ENCODE results near the gene ZNF275. TPM values are rescaled to one million over a fixed set of nuclear protein-coding genes. Genes with fewer than 3 reads are reported as not detected.
"Not testable (repeated sequence)": the region's sequence is repeated elsewhere in the genome, so short reads cannot be mapped to it uniquely, and the experiment has no call there.

Gene ZNF275
- total and polyA plus RNA-seq, 12 donors: 2.3 to 10.1 (median 7.2) TPM

DNA sequence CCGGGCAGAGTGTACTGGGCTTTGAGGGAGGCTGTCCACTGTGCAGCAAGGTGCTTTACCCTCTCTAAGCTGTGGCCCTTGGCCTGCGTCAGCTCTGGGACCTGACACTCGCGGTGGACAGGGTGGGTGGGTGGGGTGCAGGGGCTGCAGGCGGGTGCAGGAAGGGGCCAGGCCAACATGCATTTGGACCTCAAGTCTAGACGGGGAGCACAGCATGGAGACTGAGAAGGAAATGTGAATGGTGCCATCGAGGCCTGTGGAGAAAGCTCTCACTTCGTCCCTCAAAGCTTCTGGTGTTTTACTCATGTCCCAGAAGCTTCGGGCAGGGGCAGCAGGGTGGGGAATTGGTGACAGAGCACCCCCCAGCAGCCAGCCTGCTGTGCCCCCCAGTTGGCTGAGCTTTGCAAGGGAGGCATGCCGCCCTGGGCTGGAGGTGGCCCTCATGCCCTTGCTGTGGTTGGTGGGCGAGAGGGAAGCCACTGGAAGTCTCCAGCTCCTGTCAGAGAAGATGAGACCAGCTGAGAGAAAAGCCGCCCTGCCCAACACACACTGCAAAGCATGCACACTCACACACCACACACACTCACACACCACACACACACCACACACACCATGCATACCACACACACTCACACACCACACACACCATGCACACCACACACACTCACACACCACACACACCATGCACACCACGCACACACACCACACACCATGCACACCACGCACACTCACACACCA, 54.9 kb downstream of the ZNF275 start:
- intact Hi-C loops (cut with DNase I): loop anchor here in 1 of 10 donors (10.0 kb wide), 2 partner anchors 64 to 304 kb away; partner anchors contain the start of gene PNMA6F
- H3K9me3 ChIP-seq: no peaks in the 10 kb centered on the region
- DNase-seq (no peak), ATAC-seq (no peak)
- no peaks in the 10 kb centered on the region for H3K4me1 ChIP-seq
- 81 to 90% methylated on average over 7 to 14 of the region's 14 CpGs for WGBS, 2 donors
- H3K4me3 ChIP-seq: no peak overlapping the region
- no peaks in the 10 kb centered on the region for H3K27me3 ChIP-seq
- H3K36me3 ChIP-seq: no peaks in the 10 kb centered on the region
- TF ChIP-seq, protein P1, sequence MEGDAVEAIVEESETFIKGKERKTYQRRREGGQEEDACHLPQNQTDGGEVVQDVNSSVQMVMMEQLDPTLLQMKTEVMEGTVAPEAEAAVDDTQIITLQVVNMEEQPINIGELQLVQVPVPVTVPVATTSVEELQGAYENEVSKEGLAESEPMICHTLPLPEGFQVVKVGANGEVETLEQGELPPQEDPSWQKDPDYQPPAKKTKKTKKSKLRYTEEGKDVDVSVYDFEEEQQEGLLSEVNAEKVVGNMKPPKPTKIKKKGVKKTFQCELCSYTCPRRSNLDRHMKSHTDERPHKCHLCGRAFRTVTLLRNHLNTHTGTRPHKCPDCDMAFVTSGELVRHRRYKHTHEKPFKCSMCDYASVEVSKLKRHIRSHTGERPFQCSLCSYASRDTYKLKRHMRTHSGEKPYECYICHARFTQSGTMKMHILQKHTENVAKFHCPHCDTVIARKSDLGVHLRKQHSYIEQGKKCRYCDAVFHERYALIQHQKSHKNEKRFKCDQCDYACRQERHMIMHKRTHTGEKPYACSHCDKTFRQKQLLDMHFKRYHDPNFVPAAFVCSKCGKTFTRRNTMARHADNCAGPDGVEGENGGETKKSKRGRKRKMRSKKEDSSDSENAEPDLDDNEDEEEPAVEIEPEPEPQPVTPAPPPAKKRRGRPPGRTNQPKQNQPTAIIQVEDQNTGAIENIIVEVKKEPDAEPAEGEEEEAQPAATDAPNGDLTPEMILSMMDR (IDR thresholded peaks at IDR 0.05): no peak
- no peak overlapping the region for H3K27ac ChIP-seq

- 98% methylated on average over 6 of the region's 6 CpGs for WGBS, 2 donors
- intact Hi-C loops (cut with DNase I): loop anchor here in 1 of 10 donors (10.0 kb wide), 2 partner anchors 65 to 305 kb away; partner anchors contain the start of gene PNMA6F
These were observed 55.5 kb downstream of the ZNF275 start for GRCh38 chrX:153389460-153389768.

DNA sequence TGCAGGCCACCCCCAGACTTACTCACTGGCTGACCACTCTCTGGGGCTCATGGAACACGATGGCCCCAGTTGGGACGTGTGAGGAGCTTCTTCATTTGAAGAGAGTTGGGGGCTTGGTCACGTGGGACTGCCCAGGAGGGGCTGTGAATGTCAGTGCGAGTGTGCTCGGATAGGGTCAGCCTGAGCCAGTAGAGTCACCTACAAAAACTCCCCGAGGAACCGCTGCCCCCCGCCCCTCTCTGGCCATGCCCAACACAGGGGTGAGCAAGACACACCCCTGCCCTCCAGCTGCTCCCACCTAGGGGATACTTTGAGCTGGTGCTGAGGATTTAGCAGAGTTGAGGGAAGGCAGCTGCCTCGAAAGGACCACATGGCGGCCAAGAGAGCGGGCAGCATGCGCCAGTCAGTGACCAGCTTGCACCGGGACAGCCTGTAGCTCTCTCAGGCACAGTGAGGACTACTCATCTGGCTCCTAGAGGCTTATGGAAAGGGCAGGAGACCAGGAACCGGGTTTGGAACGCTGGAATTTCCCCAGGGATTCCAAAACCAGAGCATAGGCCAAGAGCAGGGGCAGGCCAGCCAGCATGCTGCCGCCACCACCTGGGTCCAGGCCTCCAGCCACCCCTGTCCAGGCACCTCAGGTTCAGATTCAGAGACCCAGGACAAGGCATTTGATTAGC, 58.8 kb downstream of the ZNF275 start:
- Histone ChIP-seq H3K36me3 (no peaks in the 10 kb centered on the region), H3K9me3 (no peaks in the 10 kb centered on the region), H3K4me3 (no peak overlapping the region), H3K4me1 (no peaks in the 10 kb centered on the region), H3K27ac (no peak overlapping the region), H3K27me3 (no peaks in the 10 kb centered on the region)
- intact Hi-C loops (cut with DNase I): loop anchor here in 1 of 10 donors (10.0 kb wide), 1 partner anchor 112 kb away; no protein-coding TSS in a partner anchor
- 83 to 93% methylated on average over 16 of the region's 16 CpGs for WGBS, 2 donors
- TF ChIP-seq, protein P1 (IDR thresholded peaks at IDR 0.05): no peak
- DNase-seq (no peak), ATAC-seq (no peak)

More at GRCh38 chrX:153389460-153389768, 55.5 kb downstream of the ZNF275 start:
- H3K4me1 ChIP-seq, H3K9me3 ChIP-seq, H3K36me3 ChIP-seq, DNase-seq, H3K27me3 ChIP-seq, ATAC-seq, H3K27ac ChIP-seq, H3K4me3 ChIP-seq: not testable (repeated sequence)

GRCh38 chrX:153394612-153395011, 60.7 kb downstream of the ZNF275 start:
- no peaks in the 10 kb centered on the region for H3K4me1 ChIP-seq
- TF ChIP-seq, protein P1 (IDR thresholded peaks at IDR 0.05): no peak
- ATAC-seq (no peak), DNase-seq (no peak)
- no peaks in the 10 kb centered on the region for H3K9me3 ChIP-seq
- H3K27me3 ChIP-seq: no peaks in the 10 kb centered on the region
- intact Hi-C loops (cut with DNase I): loop anchor here in 1 of 10 donors (10.0 kb wide), 1 partner anchor 110 kb away; no protein-coding TSS in a partner anchor
- H3K4me3 ChIP-seq: no peak overlapping the region
- H3K36me3 ChIP-seq: no peaks in the 10 kb centered on the region
- H3K27ac ChIP-seq: no peak overlapping the region
- WGBS, 2 donors: 64 to 66% methylated on average over 13 of the region's 13 CpGs
